HEK293 (cell line): Measurements from ENCODE around the gene SLK.

ENCODE experiments used
- CTCF ChIA-PET: fragments of 350-600 bp; formaldehyde crosslinking; extraction: SDS; loops from one replicate; lab custom pipeline; 2021; ENCODE audit warnings: antibody characterized with exemption; lab: Yijun Ruan, JAX
- POLR2A ChIA-PET: fragments of 300-600 bp; formaldehyde crosslinking; extraction: SDS; loops from one replicate; lab custom pipeline; 2020; ENCODE audit warnings: antibody characterized with exemption, inconsistent platforms; lab: Yijun Ruan, JAX
- H3K27ac ChIP-seq: fragments of 200-500 bp; sonication (Bioruptor generic); 2 replicates; pipeline ENCODE4 v1.5.1; 2014; ENCODE audit warnings: low read depth, low read length, control low read depth, inconsistent platforms; ENCODE audit errors: extremely low read depth
- H3K36me3 ChIP-seq, 2 experiments: fragments of 200-500 bp in 1 of 2; sonication (Bioruptor generic) in 1 of 2; 1 replicate in 1 of 2; 2 replicates in 1 of 2; pipeline ENCODE4 v1.5.1; 2014 to 2017; ENCODE audit warnings: inconsistent platforms in 2 of 2, low read length in 2 of 2; ENCODE audit not compliant: control insufficient read depth in 2 of 2, insufficient read depth in 1 of 2
- H3K4me1 ChIP-seq: fragments of 200-500 bp; sonication (Bioruptor generic); 2 replicates; pipeline ENCODE4 v1.5.1; 2014; ENCODE audit warnings: mild to moderate bottlenecking, low read length, inconsistent platforms; ENCODE audit not compliant: control insufficient read depth, insufficient read depth
- H3K4me3 ChIP-seq: 2 replicates; pipeline ENCODE4 v1.5.1; 2011; ENCODE audit warnings: low read depth, mild to moderate bottlenecking, control low read depth, low read length, moderate library complexity
- H3K9me3 ChIP-seq: fragments of 200-500 bp; sonication (Bioruptor generic); 2 replicates; pipeline ENCODE4 v1.5.1; 2014; ENCODE audit warnings: low read depth, low read length, inconsistent platforms; ENCODE audit not compliant: control insufficient read depth, insufficient read depth
- KLF1 ChIP-seq: fragments of 450-650 bp; formaldehyde crosslinking; IDR thresholded peaks from 2 replicates; pipeline ENCODE4 v1.5.1; 2016; ENCODE audit warnings: missing biosample characterization, missing genetic modification characterization
- SP7 ChIP-seq: fragments of 450-650 bp; formaldehyde crosslinking; IDR thresholded peaks from 2 replicates; pipeline ENCODE4 v1.5.1; 2016; ENCODE audit warnings: missing biosample characterization, missing genetic modification characterization
- TRIM28 ChIP-seq: IDR thresholded peaks from 2 replicates; pipeline ENCODE4 v1.6.1; 2011; ENCODE audit warnings: low read length, control low read depth, borderline replicate concordance
- ZEB2 ChIP-seq: fragments of 450-650 bp; formaldehyde crosslinking; IDR thresholded peaks from 2 replicates; pipeline ENCODE4 v1.5.1; 2016; ENCODE audit warnings: missing biosample characterization, missing genetic modification characterization
- ZNF132 ChIP-seq: fragments of 450-650 bp; formaldehyde crosslinking; IDR thresholded peaks from 2 replicates; pipeline ENCODE4 v1.5.1; 2017; ENCODE audit warnings: missing biosample characterization, missing genetic modification characterization, borderline replicate concordance
- ZNF157 ChIP-seq: fragments of 450-650 bp; formaldehyde crosslinking; IDR thresholded peaks from 2 replicates; pipeline ENCODE4 v1.5.1; 2016; ENCODE audit warnings: missing biosample characterization, missing genetic modification characterization
- ZNF169 ChIP-seq: fragments of 450-650 bp; formaldehyde crosslinking; IDR thresholded peaks from 2 replicates; pipeline ENCODE4 v1.5.1; 2016; ENCODE audit warnings: missing biosample characterization, missing genetic modification characterization
- ZNF26 ChIP-seq: fragments of 450-650 bp; formaldehyde crosslinking; IDR thresholded peaks from 2 replicates; pipeline ENCODE4 v1.5.1; 2016; ENCODE audit warnings: missing biosample characterization, missing genetic modification characterization
- ZNF280C ChIP-seq: fragments of 450-650 bp; formaldehyde crosslinking; IDR thresholded peaks from 2 replicates; pipeline ENCODE4 v1.5.1; 2016; ENCODE audit warnings: missing biosample characterization, missing genetic modification characterization
- ZNF280D ChIP-seq: fragments of 450-650 bp; formaldehyde crosslinking; IDR thresholded peaks from 2 replicates; pipeline ENCODE4 v1.5.1; 2016; ENCODE audit warnings: missing biosample characterization, missing genetic modification characterization
- ZNF362 ChIP-seq: fragments of 450-650 bp; formaldehyde crosslinking; IDR thresholded peaks from 2 replicates; pipeline ENCODE4 v1.5.1; 2016; ENCODE audit warnings: missing biosample characterization, missing genetic modification characterization
- ZNF366 ChIP-seq: fragments of 450-650 bp; formaldehyde crosslinking; conservative IDR thresholded peaks from 2 replicates; pipeline ENCODE4 v1.5.1; 2016; ENCODE audit warnings: missing biosample characterization, missing genetic modification characterization
- ZNF548 ChIP-seq: fragments of 450-650 bp; formaldehyde crosslinking; IDR thresholded peaks from 2 replicates; pipeline ENCODE4 v1.5.1; 2016; ENCODE audit warnings: missing biosample characterization, missing genetic modification characterization
- ZNF791 ChIP-seq: fragments of 450-650 bp; formaldehyde crosslinking; IDR thresholded peaks from 2 replicates; pipeline ENCODE4 v1.5.1; 2016; ENCODE audit warnings: missing biosample characterization, missing genetic modification characterization
- TF ChIP-seq, protein P1 (sequence below): fragments of 450-650 bp; formaldehyde crosslinking; IDR thresholded peaks from 2 replicates; pipeline ENCODE4 v1.5.1; 2016; ENCODE audit warnings: missing biosample characterization, missing genetic modification characterization
- TF ChIP-seq, protein P2 (sequence below): fragments of 450-650 bp; formaldehyde crosslinking; IDR thresholded peaks from 2 replicates; pipeline ENCODE4 v1.5.0; 2017; ENCODE audit warnings: missing biosample characterization, missing genetic modification characterization, borderline replicate concordance
- TF ChIP-seq, protein P3 (sequence below): fragments of 450-650 bp; formaldehyde crosslinking; IDR thresholded peaks from 2 replicates; pipeline ENCODE4 v1.5.1; 2016; ENCODE audit warnings: missing biosample characterization, missing genetic modification characterization

The SLK gene

GRCh38 chr10:103932971-103933370 lies 34.0 kb upstream of the SLK start:
- POLR2A ChIA-PET = no interaction called here
- CTCF ChIA-PET = interaction anchor here (0.7 to 1.3 kb wide), 2 partner anchors 8 to 13 kb away, joined by 5 to 7 read pairs; no protein-coding TSS in a partner anchor

GRCh38 chr10:103933557-103934121 lies 33.3 kb upstream of the SLK start:
- CTCF ChIA-PET = no interaction called here
- no peaks in the 10 kb centered on the region for H3K9me3 ChIP-seq
- H3K4me1 ChIP-seq = no peaks in the 10 kb centered on the region
- no peak for TF ChIP-seq ZNF791
- TF ChIP-seq ZNF362 = no peak
- TF ChIP-seq, all 188 proteins: peak for 0
- H3K36me3 ChIP-seq = no peaks in the 10 kb centered on the region
- POLR2A ChIA-PET = no interaction called here
- no peak overlapping the region for H3K4me3 ChIP-seq
- H3K27ac ChIP-seq = no peak overlapping the region

More at GRCh38 chr10:103932971-103933370, 34.0 kb upstream of the SLK start:
- Histone ChIP-seq H3K4me3 (no peak overlapping the region), H3K9me3 (no peaks in the 10 kb centered on the region), H3K27ac (no peak overlapping the region), H3K4me1 (no peaks in the 10 kb centered on the region), H3K36me3 (no peaks in the 10 kb centered on the region)
- no peak for TF ChIP-seq ZNF157 (tag by site-specific recombination)

GRCh38 chr10:103934308-103934707 lies 32.6 kb upstream of the SLK start:
- H3K4me1 ChIP-seq = no peaks in the 10 kb centered on the region
- no peaks in the 10 kb centered on the region for H3K36me3 ChIP-seq
- CTCF ChIA-PET = no interaction called here
- H3K4me3 ChIP-seq = no peak overlapping the region
- POLR2A ChIA-PET = no interaction called here
- no peak overlapping the region for H3K27ac ChIP-seq
- no peaks in the 10 kb centered on the region for H3K9me3 ChIP-seq
- no peak for TF ChIP-seq SP7 (tag by site-specific recombination)
- no peak for TF ChIP-seq ZNF548 (tag by site-specific recombination)
- TF ChIP-seq ZNF169 (tag by site-specific recombination) = no peak
- TF ChIP-seq, protein P1, sequence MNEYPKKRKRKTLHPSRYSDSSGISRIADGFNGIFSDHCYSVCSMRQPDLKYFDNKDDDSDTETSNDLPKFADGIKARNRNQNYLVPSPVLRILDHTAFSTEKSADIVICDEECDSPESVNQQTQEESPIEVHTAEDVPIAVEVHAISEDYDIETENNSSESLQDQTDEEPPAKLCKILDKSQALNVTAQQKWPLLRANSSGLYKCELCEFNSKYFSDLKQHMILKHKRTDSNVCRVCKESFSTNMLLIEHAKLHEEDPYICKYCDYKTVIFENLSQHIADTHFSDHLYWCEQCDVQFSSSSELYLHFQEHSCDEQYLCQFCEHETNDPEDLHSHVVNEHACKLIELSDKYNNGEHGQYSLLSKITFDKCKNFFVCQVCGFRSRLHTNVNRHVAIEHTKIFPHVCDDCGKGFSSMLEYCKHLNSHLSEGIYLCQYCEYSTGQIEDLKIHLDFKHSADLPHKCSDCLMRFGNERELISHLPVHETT (tag by site-specific recombination) = no peak
- no peak for TF ChIP-seq ZNF366 (tag by site-specific recombination)
- no peak for TF ChIP-seq TRIM28
- no peak for TF ChIP-seq ZNF280D (tag by site-specific recombination)
- no peak for TF ChIP-seq ZNF280C (tag by site-specific recombination)
- TF ChIP-seq ZEB2 (tag by site-specific recombination) = no peak
- TF ChIP-seq ZNF26 (tag by site-specific recombination) = no peak
- TF ChIP-seq, protein P2, sequence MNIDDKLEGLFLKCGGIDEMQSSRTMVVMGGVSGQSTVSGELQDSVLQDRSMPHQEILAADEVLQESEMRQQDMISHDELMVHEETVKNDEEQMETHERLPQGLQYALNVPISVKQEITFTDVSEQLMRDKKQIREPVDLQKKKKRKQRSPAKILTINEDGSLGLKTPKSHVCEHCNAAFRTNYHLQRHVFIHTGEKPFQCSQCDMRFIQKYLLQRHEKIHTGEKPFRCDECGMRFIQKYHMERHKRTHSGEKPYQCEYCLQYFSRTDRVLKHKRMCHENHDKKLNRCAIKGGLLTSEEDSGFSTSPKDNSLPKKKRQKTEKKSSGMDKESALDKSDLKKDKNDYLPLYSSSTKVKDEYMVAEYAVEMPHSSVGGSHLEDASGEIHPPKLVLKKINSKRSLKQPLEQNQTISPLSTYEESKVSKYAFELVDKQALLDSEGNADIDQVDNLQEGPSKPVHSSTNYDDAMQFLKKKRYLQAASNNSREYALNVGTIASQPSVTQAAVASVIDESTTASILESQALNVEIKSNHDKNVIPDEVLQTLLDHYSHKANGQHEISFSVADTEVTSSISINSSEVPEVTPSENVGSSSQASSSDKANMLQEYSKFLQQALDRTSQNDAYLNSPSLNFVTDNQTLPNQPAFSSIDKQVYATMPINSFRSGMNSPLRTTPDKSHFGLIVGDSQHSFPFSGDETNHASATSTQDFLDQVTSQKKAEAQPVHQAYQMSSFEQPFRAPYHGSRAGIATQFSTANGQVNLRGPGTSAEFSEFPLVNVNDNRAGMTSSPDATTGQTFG = no peak
- TF ChIP-seq, protein P3, sequence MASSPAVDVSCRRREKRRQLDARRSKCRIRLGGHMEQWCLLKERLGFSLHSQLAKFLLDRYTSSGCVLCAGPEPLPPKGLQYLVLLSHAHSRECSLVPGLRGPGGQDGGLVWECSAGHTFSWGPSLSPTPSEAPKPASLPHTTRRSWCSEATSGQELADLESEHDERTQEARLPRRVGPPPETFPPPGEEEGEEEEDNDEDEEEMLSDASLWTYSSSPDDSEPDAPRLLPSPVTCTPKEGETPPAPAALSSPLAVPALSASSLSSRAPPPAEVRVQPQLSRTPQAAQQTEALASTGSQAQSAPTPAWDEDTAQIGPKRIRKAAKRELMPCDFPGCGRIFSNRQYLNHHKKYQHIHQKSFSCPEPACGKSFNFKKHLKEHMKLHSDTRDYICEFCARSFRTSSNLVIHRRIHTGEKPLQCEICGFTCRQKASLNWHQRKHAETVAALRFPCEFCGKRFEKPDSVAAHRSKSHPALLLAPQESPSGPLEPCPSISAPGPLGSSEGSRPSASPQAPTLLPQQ = no peak
- no peak for TF ChIP-seq ZNF132 (tag by site-specific recombination)
- no peak for TF ChIP-seq KLF1 (tag by site-specific recombination)
